GM12873 (cell line): ENCODE results near the gene PSD4.

ENCODE experiments used
- TF ChIP-seq, protein P1 (sequence below): IDR thresholded peaks from 2 replicates; pipeline ENCODE4 v1.5.1; 2012; ENCODE audit warnings: low read depth, mild to moderate bottlenecking, moderate library complexity, low read length, control low read depth; ENCODE audit not compliant: insufficient read depth; ENCODE audit errors: missing control alignments

Gene PSD4

GRCh38 chr2:113219889-113220641 lies 46.3 kb downstream of the PSD4 start:
- TF ChIP-seq, protein P1, sequence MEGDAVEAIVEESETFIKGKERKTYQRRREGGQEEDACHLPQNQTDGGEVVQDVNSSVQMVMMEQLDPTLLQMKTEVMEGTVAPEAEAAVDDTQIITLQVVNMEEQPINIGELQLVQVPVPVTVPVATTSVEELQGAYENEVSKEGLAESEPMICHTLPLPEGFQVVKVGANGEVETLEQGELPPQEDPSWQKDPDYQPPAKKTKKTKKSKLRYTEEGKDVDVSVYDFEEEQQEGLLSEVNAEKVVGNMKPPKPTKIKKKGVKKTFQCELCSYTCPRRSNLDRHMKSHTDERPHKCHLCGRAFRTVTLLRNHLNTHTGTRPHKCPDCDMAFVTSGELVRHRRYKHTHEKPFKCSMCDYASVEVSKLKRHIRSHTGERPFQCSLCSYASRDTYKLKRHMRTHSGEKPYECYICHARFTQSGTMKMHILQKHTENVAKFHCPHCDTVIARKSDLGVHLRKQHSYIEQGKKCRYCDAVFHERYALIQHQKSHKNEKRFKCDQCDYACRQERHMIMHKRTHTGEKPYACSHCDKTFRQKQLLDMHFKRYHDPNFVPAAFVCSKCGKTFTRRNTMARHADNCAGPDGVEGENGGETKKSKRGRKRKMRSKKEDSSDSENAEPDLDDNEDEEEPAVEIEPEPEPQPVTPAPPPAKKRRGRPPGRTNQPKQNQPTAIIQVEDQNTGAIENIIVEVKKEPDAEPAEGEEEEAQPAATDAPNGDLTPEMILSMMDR: no peak

DNA sequence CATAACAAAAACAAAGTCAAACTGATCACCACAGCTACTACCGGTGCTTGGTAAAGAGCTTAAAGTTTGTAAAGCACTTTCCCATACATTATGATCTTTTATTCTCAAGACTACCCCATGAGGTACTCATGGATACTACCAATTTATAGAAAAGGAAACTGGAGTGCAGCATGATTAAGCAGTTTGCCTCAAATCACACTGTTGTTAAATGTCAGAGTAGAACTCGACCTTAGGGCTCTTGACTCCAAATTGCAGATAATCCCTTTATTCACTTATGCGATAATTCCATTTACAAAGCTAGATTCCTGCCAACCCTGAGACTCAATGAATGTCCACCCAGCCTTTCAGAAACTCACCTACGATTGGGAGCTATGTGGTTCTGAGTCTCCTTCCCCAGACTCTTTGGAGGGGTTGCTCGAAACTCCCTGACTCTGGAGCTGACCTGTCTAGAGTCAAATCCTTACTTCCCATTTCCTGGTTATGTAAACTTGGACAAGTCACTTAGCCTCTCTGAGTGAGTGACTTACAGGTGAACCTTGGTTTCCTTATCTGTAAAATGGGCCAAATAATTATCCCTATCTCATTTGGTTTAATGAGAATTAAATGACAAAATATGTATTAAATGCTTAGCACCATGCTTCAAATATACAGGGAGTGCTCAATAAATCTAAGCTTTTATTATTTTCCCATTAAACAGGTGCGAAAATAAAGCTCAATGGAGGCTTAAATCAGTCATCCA lies 47.4 kb downstream of the PSD4 start:
- TF ChIP-seq, protein P1: no peak

DNA sequence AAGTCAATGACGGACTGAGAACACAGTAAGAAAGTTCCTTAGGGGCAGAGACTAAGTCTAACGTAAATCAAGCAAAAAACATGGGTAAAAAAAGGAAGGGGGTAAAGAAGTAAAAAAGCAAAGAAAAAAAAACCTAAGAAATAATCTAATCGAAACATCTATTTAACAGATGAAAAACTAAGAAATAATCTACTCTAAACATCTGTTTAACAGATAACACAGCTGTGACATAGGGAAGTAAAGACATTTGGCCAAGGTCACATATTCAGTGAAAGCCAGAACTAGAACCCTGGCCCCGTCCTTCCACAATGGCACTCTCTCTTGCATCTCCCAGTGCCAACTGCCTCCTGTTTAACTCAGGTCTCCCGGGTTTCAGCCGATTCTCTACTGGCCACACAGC lies 48.1 kb downstream of the PSD4 start:
- TF ChIP-seq, protein P1: no peak

DNA sequence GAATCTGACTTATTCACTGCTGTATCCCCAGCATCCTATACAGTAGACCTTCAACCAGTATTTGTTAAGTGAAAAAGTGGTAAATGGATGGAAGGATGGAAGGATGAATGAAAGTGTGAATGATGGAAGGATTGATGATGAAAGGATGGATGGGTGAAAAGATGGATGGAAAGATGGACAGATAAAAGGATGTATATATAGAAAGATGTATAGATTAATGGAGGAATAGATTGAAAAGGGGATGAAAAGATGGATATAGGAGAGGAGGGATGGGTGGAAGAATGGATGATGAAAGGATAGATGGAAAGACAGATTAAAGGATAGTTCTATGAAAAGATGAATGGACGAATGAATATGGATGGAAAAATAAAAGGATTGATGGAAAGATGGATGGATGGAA lies 50.0 kb downstream of the PSD4 start:
- TF ChIP-seq, protein P1: no peak

GRCh38 chr2:113224647-113225236 lies 51.0 kb downstream of the PSD4 start:
- TF ChIP-seq, protein P1: no peak

GRCh38 chr2:113225263-113226259 lies 51.8 kb downstream of the PSD4 start:
- TF ChIP-seq, protein P1: no peak
